Amniotic stem cell (primary cell): ENCODE results near the gene SNAI1.
A peak's percentile ranks its signal among the peaks of the same experiment; 100 is the strongest.
"Not testable (repeated sequence)": the region's sequence is repeated elsewhere in the genome, so short reads cannot be mapped to it uniquely, and the experiment has no call there.

Experiments used
- DNase-seq: peaks from one replicate; lab custom pipeline; 2025; lab: John Stamatoyannopoulos, UW

SNAI1 gene

DNA sequence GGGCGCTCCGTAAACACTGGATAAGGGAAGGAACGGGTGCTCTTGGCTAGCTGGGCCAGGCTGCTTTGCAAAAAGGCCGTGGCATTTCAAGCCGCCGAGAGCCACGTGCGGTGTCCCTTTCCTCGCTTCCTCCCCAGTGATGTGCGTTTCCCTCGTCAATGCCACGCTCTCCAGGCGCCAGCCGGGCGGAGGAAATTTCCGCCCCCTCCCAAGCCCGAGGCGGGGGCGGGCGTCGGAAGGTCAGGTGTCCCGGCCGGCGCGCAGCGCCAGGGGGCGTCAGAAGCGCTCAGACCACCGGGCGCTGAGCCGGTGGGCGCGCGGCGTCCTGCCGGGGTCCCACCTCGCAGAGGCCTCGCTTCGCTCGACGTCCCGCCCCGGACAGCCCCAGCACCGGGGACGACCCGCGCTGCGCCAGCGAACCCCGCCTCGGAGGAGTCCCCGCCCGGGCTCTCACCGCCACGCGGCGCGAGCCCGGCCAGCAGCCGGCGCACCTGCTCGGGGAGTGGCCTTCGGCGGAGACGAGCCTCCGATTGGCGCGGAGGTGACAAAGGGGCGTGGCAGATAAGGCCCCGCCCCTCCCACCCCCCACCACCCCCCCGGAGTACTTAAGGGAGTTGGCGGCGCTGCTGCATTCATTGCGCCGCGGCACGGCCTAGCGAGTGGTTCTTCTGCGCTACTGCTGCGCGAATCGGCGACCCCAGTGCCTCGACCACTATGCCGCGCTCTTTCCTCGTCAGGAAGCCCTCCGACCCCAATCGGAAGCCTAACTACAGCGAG lies at the start of gene SNAI1:
Gene SNAI1 (plus strand): TSS at position 635 of the 777 bp plus-strand sequence. CDS start 80 bp downstream, at position 715.
- no peak for DNase-seq

DNA sequence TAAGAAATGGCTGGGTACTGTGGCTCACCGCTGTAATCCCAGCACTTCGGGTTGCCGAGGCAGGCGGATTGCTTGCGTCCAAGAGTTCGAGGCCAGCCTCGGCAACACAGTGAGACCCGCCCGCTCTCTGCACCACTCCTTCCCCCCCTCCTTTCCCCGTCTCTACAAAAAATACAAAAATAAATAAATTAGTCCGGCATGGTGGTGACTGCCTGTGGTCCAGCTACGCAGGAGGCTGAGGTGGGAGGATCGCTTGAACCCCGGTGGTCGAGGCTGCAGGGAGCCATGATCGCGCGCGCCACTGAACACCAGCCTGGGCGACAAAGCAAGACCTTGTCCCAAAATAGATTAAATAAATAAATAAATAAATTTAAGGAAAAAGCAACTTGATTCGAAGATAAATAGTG lies 47.0 kb upstream of the SNAI1 start:
- no peak for DNase-seq

DNA sequence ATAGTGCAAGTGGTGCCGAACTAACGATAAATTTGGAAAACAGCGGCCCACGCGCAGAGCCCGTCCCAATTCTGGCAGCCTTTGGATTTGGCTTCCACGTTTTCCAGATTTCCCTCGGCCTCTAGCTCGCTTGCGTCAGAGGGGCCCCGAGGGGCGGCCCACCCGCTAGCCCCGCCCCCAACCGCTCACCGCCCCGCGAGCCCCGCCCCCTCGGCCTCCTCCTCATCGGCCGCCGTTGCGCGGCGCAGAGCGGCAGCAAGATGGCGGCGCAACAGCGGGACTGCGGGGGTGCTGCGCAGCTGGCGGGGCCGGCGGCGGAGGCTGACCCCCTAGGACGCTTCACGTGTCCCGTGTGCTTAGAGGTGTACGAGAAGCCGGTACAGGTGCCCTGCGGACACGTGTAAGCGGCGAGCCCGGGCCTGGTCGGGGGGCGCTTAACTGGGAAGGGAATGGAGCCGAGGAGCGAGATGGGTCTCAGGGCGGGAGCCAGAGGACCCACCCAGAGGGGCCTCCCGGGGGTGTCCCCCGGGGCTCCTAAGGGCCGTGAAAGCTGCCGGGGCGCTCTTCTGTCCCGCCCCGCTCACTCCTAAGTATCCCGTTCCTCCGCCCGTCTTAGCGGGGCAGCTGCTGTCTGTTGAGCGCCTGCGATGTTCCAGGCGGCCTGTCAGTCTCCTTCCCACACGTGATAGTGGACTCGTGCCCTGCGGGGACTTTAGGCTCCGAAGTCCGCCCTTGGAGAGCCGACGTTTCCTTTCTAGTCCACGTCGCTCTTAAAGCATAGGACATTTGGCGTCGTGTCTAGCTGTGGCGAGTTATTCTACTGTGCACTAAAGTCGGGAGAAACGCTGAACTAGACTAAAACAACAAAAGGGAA lies 46.4 kb upstream of the SNAI1 start, which contains the start of gene RNF114:
Gene RNF114 (plus strand): TSS at position 245 of the 874 bp plus-strand sequence. CDS start 16 bp downstream, at position 261.
- DNase-seq: peak; percentile 87

DNA sequence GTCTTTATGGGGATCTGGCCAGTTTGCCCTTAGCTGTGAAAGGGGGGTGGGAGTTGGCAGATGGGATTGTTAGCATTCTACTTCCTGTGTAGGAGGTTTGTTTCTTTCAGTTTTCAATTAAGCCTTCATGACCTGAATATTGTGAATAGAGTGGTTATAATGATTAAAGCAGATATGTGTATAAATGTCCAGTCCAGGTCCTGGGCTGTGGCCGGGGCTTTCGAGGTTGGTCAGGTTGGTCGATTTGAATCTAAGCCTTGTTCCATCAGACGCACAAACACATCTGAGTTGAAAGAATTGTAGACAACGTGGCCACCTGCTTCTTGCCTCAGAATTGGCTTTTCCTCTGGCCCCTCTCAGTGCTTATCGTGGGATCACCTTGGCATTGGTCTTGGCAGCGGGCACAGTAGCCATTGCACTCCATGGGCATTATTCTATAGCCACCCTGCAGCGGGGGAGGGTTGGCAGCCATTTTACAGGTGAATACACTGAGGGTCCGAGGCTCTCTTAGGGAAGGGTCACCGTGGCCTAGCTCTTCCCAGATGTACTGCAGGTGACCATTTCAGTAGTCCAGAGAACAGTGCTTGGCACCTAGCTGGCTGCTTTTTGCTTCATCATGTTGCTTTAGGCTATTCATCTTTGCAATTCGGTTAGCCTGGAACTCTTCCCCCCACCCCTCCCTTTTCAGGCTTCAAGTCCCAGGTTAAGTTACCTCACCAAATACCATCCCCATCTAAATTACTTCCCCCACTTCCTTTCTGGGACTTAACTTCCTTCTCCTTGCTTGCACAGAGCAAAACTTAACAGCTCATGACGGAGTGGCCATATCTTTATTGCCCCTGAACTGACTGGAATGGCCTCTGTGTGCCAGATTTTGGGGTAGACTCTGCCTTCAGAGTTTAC lies 45.5 kb upstream of the SNAI1 start:
- no peak for DNase-seq

DNA sequence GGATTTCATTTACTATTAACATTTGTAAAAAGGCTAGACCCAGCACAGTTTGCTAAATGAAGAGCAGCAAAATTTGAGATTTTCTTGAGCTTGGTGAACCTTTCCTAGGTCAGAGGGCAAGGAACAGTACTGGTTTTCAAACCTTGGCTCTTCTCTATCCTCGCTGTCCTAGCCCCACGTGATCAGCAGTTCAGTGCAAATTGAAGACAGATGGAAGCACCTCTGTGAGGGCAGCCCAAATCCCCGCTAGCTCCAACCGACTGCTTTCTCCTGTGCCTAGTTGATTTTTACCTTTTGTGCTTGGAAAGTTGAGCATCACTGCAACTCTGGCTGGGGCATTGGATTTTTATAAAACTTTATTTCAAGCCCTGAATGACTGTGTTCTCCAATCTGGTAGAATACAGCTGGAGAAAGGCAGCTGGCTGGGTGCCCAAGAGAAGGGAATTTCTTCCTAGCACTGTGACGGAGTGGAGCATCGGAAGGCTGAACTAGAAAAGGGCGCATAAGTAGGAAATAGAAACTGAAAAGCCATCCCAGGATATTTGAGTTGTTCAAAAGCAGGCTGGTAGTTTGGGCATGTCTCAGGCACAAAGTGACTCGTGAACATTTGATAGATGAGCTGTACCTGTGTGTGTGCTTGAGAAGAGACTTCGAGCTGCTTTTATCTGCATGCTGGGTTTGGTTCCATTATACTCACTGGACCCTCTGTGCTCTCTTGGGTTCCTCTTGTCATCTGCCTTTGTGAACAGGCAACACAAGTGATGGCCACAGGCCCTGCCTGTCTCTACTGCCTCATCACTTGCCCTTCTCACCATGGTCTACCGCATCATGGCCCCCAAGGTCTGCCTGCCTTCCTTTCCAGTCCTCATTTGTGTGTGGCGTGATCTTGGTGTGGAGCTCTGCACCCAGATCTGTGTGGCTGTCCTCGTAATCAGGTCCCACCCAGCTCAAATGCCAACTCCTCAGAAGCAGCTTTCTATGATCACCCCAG lies 44.3 kb upstream of the SNAI1 start:
- DNase-seq: peak; percentile 33

DNA sequence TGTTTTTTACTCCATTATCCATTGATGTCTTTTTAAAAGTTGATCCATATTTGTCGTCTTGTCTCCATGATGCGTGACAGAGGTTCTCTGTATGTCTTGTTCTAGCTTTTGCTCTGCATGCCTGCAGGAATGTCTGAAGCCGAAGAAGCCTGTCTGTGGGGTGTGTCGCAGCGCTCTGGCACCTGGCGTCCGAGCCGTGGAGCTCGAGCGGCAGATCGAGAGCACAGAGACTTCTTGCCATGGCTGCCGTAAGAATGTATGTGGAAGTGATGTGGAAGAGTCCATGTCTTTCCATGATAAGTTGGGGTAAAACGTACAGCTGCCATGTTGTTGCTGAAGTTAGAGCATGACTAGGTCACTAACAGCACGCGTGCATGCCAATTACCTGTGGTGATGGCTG lies 41.3 kb upstream of the SNAI1 start:
- no peak for DNase-seq

DNA sequence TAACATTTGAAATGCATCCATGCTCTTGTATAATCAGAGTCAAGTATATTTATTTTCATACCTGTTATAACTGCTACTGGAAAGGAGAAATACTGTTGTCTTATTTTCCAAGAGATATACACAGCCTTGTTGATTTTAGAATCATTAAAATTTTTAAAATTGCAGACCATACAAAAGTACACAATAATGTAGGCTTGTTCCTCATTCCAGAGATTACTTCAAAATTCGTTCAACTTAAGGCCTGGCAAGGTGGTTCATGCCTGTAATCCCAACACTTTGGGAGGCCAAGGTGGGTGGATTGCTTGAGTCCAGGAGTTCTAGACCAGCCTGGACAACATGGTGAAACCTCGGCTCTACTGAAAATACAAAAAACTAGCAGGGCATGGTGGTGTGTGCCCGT lies 40.5 kb upstream of the SNAI1 start:
- no peak for DNase-seq

DNA sequence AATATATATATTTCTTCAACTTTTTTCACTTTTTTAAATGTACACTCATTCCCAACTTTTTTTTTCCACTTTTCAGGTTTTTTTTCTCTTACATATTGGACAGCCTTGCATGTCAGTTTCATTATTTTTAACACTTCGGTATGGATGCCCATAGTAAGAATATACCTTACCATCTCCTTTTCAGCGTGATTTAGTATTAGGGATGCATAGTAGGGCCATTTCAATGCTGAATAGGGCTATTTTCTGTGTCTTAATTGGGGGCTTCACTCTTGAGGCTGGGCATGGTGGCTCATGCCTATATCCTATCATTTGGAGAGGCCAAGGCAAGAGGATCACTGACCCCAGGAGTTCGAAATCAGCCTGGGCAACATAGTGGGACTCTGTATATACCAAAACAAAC lies 39.8 kb upstream of the SNAI1 start:
- DNase-seq: no peak

DNA sequence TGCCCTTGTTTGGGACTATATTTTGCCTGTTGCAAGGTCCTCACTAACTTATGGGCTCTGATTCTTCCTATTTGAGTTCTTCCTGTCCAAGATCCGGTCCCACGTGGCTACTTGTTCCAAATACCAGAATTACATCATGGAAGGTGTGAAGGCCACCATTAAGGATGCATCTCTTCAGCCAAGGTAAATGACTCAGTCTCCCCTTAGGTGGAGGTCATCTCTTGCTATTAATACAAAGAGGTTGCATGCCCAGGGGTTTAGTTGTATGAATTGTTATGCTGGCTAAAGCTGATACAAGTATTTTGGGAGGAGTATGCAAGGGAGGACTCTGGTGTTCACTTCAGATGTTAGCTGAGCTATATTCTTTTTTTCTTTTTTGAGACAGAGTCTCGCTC lies 37.5 kb upstream of the SNAI1 start:
- no peak for DNase-seq

DNA sequence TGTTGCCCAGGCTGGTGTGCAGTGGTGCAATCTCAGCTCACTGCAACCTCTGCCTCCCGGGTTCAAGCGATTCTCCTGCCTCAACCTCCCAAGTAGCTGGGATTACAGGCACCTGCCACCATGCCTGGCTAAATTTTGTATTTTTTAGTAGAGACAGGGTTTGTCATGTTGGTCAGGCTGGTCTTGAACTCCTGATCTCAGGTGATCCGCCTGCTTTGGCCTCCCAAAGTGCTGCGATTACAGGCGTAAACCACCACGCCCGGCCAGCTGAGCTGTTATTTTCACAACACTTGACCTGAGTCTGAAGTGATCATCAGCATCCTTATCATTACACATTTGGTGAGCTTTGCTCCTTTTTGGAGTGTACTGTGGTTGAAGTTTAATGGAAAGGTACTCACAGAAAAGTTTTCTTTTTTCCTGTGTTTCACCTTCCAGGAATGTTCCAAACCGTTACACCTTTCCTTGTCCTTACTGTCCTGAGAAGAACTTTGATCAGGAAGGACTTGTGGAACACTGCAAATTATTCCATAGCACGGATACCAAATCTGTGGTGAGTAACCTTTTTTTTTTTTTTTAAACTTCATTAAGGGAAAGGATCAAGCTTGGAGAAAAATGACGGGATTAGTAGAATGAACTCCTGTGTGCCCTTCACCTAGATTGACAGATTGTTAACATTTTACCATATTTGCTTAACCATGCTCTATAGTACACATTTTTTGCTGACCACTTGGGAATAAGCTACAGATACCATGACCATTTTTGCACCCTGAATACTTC lies 36.9 kb upstream of the SNAI1 start:
- DNase-seq: no peak

DNA sequence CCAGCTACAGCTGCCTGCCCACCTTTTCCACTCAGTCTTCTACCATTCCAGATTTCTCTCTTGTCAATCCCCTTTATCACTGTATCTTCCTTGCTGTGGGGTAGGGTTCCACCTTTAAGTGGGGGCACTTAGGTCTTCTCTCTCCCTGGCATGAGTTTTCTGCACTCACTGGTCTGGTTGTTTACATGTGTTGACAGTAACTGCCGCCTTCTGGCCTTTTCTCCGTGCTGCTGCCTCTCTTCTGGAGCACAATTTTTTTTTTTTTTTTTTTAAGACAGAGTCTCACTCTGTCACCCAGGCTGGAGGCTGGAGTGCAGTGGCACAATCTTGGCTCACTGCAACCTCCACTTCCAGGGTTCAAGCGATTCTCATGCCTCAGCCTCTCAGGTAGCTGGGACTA lies 34.6 kb upstream of the SNAI1 start:
- no peak for DNase-seq

DNA sequence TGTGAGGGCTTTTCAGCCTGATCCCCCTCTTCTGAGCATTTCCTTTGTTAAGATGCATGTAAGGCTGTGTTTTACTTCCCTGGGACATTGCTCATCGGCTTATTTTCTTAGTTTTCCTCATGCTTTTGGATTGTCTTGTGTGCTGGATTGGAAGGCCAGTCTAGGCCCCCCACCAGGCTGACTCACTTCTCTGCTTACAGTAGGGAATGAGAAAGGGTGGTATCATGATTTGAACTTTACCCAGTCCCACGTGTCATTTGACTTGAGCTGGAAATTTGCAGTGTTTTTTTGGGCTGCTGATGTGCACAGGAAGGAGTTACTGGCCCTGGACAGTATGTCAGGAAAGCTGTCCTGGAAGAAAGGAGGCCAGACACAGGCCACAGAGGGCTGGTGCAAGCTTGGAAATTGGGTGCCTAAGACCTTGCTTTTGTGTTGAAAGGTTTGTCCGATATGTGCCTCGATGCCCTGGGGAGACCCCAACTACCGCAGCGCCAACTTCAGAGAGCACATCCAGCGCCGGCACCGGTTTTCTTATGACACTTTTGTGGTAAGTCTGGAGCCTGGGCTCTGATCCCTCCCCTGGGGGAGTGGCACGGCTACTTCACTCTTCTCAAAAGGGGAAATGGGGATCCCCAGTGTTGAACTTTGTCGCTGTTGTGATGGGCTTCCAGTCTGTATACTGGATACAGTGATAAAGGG lies 33.8 kb upstream of the SNAI1 start:
- DNase-seq: peak; percentile 80

DNA sequence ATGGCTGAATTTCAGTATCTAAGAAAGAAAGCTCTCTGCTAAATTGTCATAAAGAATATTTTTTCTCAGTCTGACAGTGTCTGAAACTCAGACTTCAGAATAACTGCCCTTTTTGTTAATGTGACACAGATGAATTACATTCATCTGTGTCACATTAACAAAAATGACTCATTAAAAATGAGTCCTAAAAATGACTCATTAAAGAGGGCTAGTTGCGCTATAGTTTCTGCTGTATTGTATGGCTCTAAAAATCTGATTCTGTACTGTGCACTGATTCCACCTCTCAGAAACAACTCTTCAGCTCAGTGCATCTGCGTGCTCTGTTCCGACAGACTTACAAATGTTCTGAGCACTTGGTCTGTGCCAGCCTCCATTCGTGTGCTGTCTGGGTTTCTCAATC lies 31.6 kb upstream of the SNAI1 start:
- peak; percentile 47 for DNase-seq

DNA sequence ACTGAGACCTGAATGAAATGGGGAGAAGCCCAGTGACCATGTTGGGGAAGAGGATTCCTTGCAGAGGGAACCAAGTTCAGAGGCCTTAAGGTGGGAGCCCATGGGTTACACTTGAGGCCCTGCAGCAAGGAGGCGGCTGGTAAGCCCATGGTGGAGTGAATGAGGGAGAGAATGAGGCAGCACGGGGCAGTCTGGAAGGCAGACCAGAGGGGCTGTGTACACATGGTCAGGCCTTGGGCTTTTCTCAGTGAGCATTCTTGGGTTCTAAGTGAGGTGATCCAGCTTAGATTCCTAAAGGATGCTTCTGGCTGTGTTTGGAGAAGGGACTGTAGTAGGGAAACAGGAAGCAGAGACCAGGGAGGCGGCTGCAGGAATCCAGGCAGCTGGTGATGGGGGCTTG lies 27.6 kb upstream of the SNAI1 start:
- no peak for DNase-seq

DNA sequence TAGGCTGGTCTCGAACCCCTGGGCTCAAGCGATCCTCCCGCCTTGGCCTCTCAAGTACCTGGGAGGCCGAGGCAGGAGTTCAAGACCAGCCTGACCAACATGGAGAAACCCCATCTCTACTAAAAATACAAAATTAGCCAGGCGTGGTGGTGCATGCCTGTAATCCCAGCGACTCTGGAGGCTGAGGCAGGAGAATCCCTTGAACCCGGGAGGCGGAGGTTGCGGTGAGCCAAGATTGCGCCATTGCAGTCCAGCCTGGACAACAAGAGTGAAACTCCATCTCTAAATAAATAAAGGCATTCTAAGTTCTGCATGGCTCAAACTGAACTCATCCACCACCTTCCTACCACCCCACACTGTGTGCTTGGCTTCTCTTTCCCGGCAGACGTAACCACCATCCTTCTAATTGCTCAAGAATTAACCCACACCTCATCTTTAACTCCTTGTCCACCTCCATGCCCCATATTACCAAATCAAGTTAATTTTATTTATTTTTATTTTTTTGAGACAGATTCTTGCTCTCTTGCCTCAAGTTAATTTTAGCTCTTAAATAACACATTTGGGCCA lies 26.9 kb upstream of the SNAI1 start:
- DNase-seq: not testable (repeated sequence)

DNA sequence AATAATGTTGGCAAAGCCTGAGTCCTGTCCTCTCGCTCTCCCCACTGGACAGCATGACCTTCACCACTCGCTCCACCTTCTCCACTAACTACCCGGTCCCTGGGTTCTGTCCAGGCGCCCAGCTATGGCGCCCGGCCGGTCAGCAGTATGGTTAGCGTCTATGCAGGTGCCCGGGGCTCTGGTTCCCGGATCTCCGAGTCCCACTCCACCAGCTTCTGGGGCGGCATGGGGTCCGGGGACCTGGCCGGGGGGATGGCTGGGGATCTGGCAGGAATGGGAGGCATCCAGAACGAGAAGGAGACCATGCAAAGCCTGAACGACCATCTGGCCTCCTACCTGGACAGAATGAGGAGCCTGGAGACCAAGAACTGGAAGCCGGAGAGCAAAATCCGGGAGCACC lies 26.1 kb upstream of the SNAI1 start:
- no peak for DNase-seq

DNA sequence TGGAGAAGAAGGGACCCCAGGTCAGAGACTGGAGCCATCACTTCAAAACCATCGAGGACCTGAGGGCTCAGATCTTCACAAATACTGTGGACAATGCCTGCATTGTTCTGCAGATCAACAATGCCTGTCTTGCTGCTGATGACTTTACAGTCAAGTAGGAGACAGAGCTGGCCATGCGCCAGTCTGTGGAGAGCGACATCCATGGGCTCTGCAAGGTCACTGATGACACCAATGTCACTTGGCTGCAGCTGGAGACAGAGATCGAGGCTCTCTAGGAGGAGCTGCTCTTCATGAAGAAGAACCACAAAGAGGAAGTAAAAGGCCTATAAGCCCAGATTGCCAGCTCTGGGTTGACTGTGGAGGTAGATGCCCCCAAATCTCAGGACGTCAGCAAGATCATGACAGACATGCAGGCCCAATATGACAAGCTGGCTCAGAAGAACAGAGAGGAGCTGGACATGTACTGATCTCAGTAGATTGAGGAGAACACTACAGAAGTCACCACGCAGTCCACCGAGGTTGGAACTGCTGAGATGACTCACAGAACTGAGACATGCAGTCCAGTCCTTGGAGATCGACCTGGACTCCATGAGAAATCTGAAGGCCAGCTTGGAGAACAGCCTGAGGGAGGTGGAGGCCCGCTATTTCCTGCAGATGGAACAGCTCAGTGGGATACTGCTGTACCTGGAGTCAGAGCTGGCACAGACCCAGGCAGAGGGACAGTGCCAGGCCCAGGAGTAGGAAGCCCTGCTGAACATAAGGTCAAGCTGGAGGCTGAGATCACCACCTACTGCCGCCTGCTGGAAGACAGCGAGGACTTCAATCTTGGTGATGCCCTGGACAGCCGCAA lies 25.5 kb upstream of the SNAI1 start:
- not testable (repeated sequence) for DNase-seq

DNA sequence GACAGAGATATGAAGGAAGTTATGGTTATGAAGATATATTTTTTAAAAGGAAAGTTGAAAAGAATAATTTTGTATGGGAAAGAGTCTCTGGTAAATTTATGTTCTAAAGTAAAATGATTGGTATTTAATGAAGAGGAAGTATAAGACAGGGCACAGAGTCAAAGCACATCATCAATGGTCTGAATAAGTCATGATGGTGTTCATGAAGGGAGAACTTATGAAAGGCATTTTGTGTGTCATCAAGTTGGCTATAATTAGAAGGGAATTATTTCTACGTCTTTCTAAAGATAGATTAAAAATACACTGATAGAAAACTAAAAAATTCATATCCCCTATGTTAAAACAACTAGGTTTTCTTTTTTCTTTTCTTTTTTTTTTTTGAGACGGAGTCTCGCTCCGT lies 21.4 kb upstream of the SNAI1 start:
- DNase-seq: no peak
